ENCODE results near the gene PTPRG.
A peak's percentile ranks its signal among the peaks of the same experiment; 100 is the strongest.

PTPRG gene

DNA sequence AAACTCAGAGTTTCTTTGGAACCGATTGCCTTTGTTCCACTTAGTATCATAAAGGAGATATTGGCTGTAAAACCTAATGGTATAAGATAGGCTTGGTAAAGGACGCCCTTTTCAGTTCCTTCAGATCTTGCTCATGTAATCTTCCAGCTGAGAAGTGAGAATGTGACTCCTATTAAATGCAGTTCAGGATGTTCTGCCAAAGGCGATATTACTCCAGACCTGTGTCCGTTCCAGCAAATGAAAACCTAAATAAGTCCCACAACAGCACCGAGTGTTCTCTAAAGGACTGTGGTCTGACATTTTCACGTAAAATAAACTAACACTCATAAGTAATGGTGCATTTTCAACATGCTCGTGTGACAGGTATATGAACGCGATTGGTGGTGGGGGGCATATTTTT is 535.8 kb downstream of the PTPRG start:
- DNase-seq, result no peak

DNA sequence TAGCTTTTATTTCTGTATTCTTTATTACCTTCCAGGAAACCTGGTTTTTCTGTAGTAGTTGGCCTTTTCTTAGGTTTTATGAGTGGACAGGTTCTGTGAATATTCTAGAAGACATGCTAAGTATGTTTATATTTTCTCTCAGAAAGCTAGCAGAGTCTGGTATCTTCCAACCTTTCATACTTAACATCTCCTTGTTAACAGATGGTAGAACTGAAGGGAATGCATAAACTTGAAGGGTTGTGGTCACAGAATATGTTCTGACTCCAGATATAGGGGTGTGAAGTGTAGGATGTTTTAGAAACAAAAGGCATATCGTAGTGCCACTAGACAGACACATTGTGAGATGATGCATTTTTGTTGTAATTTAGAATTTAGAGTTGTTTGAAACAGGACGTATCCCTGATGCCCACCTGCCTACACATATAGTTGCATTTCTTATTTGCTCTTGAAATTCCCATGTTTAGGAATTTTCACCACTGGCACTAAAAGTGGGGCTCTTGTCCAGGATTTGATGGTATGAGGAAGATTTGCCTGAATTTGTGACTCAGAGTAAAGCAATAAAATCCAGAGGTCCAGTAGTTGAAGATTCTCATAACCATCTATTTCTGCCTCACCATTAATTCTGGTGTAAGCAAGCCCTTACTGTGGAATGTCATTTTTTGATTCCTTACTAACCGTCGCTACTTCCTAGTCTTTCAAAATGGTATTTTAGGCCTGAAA is 537.4 kb downstream of the PTPRG start:
- DNase-seq, result no peak

DNA sequence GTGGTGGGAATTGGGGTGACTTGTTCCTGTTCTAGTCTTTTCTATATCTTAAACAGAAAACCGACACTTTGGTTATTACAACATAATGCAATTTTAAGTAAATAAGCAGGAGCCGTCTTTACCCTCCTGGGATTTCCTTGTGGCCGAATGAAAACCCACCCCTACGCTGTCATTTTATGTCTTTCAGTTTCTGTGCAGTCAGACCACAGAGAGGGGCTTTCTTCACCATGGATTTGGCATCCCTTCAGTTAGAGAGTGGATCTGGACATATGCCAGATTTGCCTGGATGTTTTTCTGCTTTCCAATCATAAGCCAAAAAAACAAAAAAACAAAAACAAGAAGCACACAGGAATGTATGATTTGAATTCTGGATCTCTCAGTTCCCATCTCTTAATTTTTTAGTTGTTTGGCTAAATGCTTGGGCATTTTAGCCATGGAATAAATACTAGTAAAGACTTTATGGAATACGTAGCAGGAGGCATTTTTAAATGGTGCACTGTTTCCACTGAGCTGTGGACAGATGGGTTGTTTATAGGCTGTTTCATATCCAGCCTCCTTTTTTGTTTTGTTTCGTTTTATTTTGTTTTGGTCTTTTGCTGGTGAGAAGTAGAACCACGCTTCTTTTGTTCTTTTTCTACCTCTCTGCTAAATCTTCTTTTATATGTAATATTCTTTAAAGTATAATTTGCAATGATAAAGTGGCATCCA is 539.1 kb downstream of the PTPRG start:
- DNase-seq, result no peak

- no peak for DNase-seq
Observed at GRCh38 chr3:62101488-62101887, 540.1 kb downstream of the PTPRG start.

DNA sequence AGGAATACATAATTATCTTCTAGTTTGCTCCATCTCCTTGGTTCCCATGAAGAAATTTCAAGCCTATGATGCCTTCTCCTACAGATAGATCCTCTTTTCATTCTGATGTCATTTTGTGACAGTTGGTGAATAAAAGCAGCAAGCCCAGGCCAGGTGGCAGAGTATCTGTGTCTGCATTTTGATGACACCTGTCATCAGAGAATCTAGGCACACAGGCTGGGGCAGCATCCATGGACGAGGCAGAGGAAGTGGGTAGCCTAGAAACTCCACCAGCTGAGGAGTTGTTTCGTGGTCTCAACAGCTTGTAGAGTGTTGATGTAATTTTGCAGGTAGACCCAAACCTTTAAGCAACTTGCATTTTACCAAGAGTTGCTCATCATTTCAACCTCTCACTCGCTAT is 542.2 kb downstream of the PTPRG start:
- DNase-seq, result peak; percentile 13

GRCh38 chr3:62109534-62109933 is 548.2 kb downstream of the PTPRG start:
- DNase-seq, result no peak

DNA sequence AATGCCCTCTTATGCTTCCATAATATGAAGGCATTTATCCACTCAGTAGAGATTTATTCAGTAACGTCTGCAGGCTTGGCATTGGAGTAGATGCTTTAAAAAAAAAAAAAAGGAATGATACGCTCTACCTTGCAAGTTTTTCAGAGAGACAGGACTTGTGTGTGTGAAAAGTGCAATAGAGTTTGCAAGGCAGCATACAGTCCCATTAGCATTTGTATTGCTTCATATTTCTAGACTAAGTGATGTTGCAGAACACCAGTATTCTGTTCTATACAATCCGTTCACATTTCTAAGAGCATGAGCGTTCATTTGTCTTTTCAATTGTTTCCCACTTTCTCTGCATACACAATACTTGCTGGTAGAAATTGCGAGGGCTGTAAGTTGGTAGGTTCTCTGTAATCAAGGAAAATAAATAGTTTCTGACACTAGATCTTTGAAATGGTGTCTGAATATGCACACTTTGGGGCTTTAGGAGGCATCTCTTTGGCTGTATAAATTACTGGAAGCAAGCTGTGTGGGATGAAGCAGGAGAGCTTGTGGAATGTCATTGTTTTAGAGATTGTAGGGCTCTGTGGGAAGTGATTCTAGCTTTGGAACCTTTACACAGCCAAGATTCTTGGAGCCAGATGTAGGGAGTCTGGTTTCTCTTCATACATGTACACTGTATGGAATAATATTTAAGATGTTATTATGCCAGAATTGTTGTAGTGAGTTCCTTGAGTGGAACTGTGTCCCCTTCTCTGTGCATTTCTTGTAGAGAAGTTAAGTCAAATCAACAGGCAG is 549.3 kb downstream of the PTPRG start:
- no peak for DNase-seq

GRCh38 chr3:62113092-62113491 is 551.7 kb downstream of the PTPRG start:
- DNase-seq, result no peak

GRCh38 chr3:62114763-62115162 is 553.4 kb downstream of the PTPRG start:
- no peak for DNase-seq

GRCh38 chr3:62117903-62118548 is 556.7 kb downstream of the PTPRG start:
- no peak for DNase-seq

- DNase-seq, result no peak
Observed at GRCh38 chr3:62119139-62119538, 557.8 kb downstream of the PTPRG start.

- no peak for DNase-seq
Observed at GRCh38 chr3:62122819-62123218, 561.4 kb downstream of the PTPRG start.

DNA sequence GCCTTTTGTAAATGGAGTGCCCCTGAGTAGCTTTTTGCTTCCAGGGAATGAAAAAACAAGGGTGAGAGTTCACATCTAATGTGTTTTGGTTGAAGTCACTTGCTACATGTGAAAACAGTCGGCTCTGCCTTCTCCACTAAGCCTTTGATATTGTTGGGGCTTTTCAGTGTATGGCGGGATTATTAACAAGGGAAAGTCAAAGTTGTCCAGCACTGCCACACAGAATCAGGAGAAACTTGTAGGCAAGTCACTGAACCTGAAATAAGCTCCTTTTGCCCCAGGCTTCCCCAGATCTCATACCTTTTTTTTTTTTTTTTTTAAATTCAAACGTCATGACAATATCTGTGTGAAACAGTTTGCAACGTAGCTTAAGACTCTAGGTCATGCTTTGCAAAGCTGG is 564.0 kb downstream of the PTPRG start:
- no peak for DNase-seq

- DNase-seq, result no peak
Observed at GRCh38 chr3:62127116-62127515, 565.7 kb downstream of the PTPRG start.

GRCh38 chr3:62128051-62128450 is 566.7 kb downstream of the PTPRG start:
- DNase-seq, result no peak

DNA sequence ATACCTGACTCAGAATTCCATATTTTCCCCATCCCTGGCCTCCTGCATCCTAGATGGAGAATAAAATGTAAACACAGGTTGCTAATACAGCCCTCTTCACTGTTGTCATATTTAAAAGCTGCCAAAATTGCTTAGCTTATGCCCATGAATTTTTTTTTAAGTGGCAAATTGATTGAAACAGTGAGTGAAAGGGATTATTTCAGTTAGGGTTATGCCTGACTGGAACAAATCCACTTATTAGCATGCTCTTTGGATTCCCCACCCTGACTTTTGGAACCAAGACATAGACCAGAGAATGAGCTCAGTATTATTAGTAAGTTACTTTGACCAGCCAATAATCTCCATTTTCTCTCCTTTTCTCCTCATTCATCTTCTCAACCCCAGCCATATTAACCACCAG is 567.3 kb downstream of the PTPRG start:
- no peak for DNase-seq

GRCh38 chr3:62131050-62131449 is 569.7 kb downstream of the PTPRG start:
- DNase-seq, result no peak

DNA sequence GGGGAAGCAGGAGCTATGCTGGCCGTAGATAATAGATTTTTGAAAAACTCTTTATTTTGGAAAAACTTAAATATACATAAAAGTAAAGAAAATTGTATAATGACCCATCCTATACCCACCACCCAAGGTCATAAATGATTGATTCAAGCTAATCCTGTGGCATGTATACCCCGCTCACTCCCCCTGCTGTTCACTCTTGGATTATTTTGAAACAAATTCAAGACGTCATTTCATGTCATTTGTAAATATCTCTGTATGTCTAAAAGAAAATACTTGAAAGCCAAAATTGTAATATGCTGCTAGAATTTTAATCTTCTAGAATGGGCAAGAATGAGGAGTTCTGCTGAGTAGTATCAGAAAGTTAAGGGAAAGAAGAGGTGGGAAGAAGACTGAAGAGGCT is 570.2 kb downstream of the PTPRG start:
- DNase-seq, result peak; percentile 2

- DNase-seq, result no peak
Observed at GRCh38 chr3:62132027-62132602, 570.7 kb downstream of the PTPRG start.

GRCh38 chr3:62133015-62133414 is 571.6 kb downstream of the PTPRG start:
- no peak for DNase-seq

- DNase-seq, result no peak
Observed at GRCh38 chr3:62134061-62134496, 572.7 kb downstream of the PTPRG start.

- DNase-seq, result no peak
Observed at GRCh38 chr3:62135741-62136140, 574.4 kb downstream of the PTPRG start.

GRCh38 chr3:62139957-62140356 is 578.6 kb downstream of the PTPRG start:
- DNase-seq, result no peak

All from NCI-H146 (cell line).